OCI-M1 (cell line): Measurements from ENCODE around the gene R3HCC1L.
"Not testable (repeated sequence)": the region's sequence is repeated elsewhere in the genome, so short reads cannot be mapped to it uniquely, and the experiment has no call there.

Experiments
- DNase-seq: peaks from one replicate; lab custom pipeline; 2025; lab: John Stamatoyannopoulos, UW

The R3HCC1L gene

GRCh38 chr10:98172495-98172894 is 38.0 kb downstream of the R3HCC1L start:
- no peak for DNase-seq

- DNase-seq = no peak
Measured at GRCh38 chr10:98173260-98173659, 38.8 kb downstream of the R3HCC1L start.

GRCh38 chr10:98182351-98182915 is 48.0 kb downstream of the R3HCC1L start:
- DNase-seq = not testable (repeated sequence)

GRCh38 chr10:98186681-98187080 is 52.2 kb downstream of the R3HCC1L start:
- DNase-seq = no peak

- DNase-seq = not testable (repeated sequence)
Measured at GRCh38 chr10:98190773-98191172, 56.3 kb downstream of the R3HCC1L start.

- no peak for DNase-seq
Measured at GRCh38 chr10:98193037-98193436, 58.6 kb downstream of the R3HCC1L start.

- no peak for DNase-seq
Measured at GRCh38 chr10:98194633-98195032, 60.2 kb downstream of the R3HCC1L start.

GRCh38 chr10:98195120-98195519 is 60.7 kb downstream of the R3HCC1L start:
- no peak for DNase-seq

- no peak for DNase-seq
Measured at GRCh38 chr10:98196985-98197384, 62.5 kb downstream of the R3HCC1L start.

- no peak for DNase-seq
Measured at GRCh38 chr10:98201760-98202159, 67.3 kb downstream of the R3HCC1L start.

- DNase-seq = no peak
Measured at GRCh38 chr10:98202378-98202777, 67.9 kb downstream of the R3HCC1L start.

GRCh38 chr10:98205351-98205750 is 70.9 kb downstream of the R3HCC1L start:
- no peak for DNase-seq

GRCh38 chr10:98208925-98209324 is 74.5 kb downstream of the R3HCC1L start:
- DNase-seq = no peak

- DNase-seq = no peak
Measured at GRCh38 chr10:98209441-98209840, 75.0 kb downstream of the R3HCC1L start.

- no peak for DNase-seq
Measured at GRCh38 chr10:98212196-98212595, 77.7 kb downstream of the R3HCC1L start.

GRCh38 chr10:98213740-98214139 is 79.3 kb downstream of the R3HCC1L start:
- no peak for DNase-seq

- no peak for DNase-seq
Measured at GRCh38 chr10:98215373-98215772, 80.9 kb downstream of the R3HCC1L start.

- peak; percentile 30 for DNase-seq
Measured at GRCh38 chr10:98217801-98218200, 83.3 kb downstream of the R3HCC1L start.

- DNase-seq = no peak
Measured at GRCh38 chr10:98223874-98224273, 89.4 kb downstream of the R3HCC1L start.

- DNase-seq = no peak
Measured at GRCh38 chr10:98224509-98224908, 90.1 kb downstream of the R3HCC1L start.

GRCh38 chr10:98224996-98225395 is 90.5 kb downstream of the R3HCC1L start:
- DNase-seq = peak; percentile 15

- DNase-seq = peak; percentile 84
Measured at GRCh38 chr10:98226508-98227144, 92.2 kb downstream of the R3HCC1L start.

GRCh38 chr10:98227713-98228112 is 93.3 kb downstream of the R3HCC1L start:
- DNase-seq = not testable (repeated sequence)

GRCh38 chr10:98228266-98228665 is 93.8 kb downstream of the R3HCC1L start:
- not testable (repeated sequence) for DNase-seq
